Left lobe of liver (tissue), 2 donors: ENCODE measurements around the gene PDZD8. TPM values are rescaled to one million over a fixed set of nuclear protein-coding genes. Genes with fewer than 3 reads are reported as not detected.

Experiments used
- ATAC-seq: fragments of 200-7000 bp; cut with Tn5 transposase; one replicate; pipeline ENCODE4 v1.9.1; 2020; ENCODE audit warnings: mild to moderate bottlenecking, moderate library complexity
- DNase-seq: peaks from one replicate; pipeline ENCODE4 v3.0.0-alpha.2; 2020; ENCODE audit warnings: low spot score
- total RNA-seq: library from RNA; stranded (reverse); gene quantifications from one replicate; pipeline ENCODE4 v1.2.1, GENCODE V29; 2021
- donor health status: DM: no; HTN: no; CAD: no; lungs with moderate emphysema.
- donor health status: DM: no; HTN: yes; CAD: no.

PDZD8 gene, protein sequence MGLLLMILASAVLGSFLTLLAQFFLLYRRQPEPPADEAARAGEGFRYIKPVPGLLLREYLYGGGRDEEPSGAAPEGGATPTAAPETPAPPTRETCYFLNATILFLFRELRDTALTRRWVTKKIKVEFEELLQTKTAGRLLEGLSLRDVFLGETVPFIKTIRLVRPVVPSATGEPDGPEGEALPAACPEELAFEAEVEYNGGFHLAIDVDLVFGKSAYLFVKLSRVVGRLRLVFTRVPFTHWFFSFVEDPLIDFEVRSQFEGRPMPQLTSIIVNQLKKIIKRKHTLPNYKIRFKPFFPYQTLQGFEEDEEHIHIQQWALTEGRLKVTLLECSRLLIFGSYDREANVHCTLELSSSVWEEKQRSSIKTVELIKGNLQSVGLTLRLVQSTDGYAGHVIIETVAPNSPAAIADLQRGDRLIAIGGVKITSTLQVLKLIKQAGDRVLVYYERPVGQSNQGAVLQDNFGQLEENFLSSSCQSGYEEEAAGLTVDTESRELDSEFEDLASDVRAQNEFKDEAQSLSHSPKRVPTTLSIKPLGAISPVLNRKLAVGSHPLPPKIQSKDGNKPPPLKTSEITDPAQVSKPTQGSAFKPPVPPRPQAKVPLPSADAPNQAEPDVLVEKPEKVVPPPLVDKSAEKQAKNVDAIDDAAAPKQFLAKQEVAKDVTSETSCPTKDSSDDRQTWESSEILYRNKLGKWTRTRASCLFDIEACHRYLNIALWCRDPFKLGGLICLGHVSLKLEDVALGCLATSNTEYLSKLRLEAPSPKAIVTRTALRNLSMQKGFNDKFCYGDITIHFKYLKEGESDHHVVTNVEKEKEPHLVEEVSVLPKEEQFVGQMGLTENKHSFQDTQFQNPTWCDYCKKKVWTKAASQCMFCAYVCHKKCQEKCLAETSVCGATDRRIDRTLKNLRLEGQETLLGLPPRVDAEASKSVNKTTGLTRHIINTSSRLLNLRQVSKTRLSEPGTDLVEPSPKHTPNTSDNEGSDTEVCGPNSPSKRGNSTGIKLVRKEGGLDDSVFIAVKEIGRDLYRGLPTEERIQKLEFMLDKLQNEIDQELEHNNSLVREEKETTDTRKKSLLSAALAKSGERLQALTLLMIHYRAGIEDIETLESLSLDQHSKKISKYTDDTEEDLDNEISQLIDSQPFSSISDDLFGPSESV
- 29.6 TPM for total RNA-seq

DNA sequence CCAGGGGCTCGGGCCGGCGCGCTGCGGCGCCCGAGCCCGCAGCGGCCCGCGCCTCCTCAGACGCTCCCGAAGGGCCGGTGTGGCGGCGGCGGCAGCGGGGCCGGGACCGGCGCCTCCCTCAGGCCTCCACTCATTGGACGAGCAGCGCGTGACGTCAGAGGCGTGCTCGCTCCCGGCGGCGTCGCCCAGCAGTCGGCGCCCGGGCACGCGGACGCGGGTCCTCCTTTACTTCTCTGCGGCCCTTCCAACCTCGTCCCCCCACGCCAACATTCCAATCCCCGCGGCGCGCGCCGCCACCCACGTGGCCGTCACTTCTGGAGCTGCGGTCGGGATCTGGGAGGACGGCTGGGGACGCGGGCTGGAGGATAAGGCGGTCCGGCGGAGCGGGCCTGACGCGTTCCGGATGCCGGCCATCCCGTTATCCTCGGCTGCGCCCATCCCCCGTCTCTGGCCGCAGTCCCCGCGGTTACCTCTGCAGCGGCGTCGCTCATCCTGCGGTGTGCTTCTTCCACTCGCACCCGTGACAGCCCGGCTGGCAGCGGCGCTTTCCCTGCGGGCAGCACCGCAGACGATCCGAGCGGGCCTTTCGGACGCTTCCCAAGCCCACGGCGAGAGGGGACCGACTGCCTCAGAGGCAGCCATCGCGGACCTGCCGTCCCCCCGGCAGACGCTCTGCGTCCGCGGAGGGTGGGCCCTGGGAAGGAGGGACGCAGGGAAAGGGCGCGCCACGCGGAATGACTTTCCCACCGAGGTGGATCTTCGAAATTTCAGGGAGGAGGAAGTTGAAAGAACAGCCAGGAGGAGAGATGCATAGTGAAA is at the start of gene PDZD8:
Gene PDZD8 (minus strand): TSS at position 81 of the 819 bp plus-strand sequence. CDS start 213 bp downstream, outside the sequence.
- DNase-seq (peak; percentile 96), ATAC-seq (peak; percentile 85)

DNA sequence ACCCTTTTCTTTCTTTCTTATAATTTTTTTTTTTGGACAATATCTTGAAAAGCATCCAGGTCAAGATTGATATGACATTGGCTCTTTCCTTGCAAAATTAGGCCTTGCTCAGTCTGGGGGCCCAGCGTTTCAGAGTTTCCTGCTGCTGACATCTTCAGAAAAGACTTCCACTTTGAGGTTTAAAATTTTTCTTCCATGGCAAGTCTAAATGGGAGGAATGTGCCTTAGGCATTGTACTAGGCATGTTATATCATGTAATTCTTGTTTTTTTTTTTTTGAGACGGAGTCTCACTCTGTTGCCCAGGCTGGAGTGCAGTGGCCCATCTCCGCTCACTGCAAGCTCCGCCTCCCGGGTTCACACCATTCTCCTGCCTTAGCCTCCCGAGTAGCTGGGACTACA is 48.9 kb upstream of the PDZD8 start:
- ATAC-seq, result no peak

DNA sequence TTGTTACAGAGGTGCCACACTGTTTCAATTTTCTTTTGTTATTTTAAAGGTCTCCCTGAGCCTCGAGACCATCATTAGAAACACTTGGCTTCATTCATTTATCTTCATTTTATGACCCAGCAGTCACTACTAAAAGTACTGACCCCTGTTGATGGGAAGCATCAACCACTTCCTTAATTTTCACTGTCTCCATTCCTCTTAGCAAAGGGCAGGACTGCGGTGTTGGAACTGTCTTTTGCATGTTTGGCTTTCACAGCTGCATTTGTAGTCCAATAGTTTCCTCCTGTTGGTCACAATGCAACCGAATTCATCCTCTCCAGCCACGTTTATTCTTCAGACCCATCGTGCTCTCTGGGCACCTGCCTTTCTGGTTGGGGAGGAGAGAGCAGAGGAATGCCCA is 46.7 kb upstream of the PDZD8 start:
- DNase-seq (no peak), ATAC-seq (no peak)

More for the DNA sequence above, 48.9 kb upstream of the PDZD8 start:
- DNase-seq, result no peak

DNA sequence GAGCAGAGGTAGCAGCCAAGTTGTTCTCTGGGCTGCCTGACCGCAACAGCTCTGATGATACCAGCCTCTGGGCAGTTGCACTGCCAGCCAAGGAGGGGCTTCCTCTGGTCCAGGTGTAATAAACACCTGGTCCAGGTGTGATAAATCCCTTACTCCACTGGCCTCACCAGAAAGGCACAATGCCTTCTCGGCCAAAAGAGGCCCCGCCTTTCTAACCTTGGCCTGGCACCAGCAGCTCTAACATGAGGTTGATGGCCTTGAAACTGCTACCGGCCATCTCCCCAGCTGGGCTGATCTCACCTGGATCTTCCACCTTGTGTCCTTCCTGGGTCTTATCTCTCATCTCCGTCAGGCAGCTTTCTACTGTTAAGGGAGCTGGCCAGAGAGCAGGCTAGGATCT is 45.5 kb upstream of the PDZD8 start:
- ATAC-seq, result no peak
- no peak for DNase-seq

DNA sequence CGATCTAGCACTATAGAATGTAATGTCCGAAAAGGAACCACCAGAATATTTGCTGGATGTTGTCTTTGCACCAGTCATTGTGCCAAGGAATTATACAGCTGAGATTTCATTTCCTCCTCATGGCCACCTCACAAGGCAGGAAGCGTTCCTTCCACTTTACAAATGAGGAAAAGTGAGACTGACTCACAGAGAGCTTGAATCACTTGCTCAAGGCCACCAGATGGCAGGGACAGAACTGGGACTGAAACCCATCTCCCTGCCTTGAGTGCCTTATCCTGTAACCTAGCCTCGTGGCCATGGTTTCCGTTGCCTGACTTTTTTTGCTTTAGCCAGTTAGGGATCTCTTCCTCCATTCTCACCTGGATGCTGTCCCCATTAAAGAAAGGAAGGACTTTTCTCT is 44.7 kb upstream of the PDZD8 start:
- DNase-seq (no peak), ATAC-seq (no peak)

DNA sequence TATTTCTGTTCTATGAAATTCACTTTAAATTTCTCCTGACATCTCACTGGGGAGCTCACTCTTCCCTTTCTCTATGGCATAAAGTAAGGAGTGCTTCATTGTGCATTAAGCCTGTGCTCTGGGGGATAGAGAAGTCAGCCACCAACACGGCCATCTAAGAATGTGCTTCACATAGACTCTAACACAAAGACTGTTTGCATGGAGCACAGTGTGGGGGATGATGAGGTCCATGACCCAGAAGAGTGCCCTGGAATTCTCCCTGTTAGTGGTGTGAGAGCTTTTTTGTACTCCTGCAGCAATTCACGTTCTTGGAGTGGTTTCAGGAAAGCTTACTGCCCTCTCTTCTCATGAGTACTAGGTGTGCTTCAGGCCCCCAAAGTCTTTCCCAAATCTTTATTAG is 43.9 kb upstream of the PDZD8 start:
- no peak for ATAC-seq
- no peak for DNase-seq

DNA sequence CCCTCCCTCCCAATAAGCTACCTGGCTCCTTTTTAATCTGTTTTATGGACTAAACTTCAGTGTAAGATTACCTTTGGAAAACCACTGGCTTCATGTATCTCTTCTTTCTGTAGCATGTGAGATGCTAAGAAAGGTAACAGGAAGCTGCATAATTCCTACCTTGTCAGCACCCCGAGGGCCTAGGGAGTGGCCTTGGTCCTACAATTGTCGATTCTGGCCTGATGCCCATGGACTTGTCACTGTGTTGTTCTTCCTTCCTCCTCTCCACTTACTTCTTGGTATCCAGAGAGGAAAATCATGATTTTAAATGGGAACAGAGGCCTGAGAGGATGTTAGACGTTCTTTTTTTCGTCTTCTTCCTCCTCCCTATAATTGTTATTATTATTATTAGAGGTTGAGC is 42.9 kb upstream of the PDZD8 start:
- DNase-seq (no peak), ATAC-seq (no peak)

DNA sequence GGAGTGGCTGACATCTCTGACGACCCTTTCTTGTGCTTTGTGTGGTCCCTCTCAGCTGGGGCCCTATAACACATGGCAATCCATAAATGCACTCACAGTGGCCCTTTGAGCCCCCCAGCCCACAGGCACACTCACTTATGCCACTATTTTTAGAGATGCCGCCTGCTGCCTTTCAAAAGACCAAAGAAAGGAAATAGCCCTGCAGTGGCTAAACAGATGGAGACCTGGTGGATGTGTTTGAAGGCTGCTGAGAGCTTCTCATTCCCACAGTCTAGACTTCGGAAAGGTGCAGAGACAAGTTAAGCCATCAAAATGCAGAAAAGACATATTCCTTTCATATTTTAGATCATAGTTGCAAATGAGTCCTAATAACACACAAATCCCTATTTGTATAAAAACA is 42.0 kb upstream of the PDZD8 start:
- DNase-seq (no peak), ATAC-seq (no peak)

DNA sequence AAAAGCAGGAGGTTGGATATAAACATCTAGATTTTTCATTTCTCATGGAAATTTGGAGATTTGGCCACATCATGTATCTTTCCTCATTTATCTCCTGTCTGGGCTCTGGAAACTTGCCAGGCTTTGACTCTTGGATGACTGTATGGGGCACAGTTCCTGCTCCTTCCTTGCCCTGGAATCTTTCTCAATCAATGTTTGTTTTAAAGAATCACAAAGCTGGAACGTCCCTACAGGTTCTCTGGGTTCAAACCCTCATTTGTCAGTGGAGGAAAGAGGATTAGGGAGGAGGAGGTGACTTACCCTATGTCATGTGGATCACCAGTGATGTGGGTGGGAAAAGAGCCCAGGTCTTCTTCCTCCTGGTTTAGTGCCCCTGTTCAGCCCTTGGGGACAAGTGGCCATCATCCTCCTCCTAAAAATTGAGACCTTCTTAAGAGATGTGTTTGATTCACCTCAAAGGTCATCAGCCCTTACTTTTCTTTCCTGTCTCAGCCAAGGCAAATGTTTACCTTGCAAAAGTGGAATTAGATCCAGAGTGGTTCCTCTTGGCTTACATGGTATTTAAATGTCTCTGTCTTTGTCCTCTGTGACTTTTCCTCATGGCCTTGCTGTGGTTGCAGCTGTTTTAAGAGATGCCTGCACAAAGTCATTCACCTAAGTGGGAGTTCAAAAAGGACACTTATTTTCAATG is 38.8 kb upstream of the PDZD8 start:
- ATAC-seq, result peak; percentile 88
- DNase-seq, result peak; percentile 70

DNA sequence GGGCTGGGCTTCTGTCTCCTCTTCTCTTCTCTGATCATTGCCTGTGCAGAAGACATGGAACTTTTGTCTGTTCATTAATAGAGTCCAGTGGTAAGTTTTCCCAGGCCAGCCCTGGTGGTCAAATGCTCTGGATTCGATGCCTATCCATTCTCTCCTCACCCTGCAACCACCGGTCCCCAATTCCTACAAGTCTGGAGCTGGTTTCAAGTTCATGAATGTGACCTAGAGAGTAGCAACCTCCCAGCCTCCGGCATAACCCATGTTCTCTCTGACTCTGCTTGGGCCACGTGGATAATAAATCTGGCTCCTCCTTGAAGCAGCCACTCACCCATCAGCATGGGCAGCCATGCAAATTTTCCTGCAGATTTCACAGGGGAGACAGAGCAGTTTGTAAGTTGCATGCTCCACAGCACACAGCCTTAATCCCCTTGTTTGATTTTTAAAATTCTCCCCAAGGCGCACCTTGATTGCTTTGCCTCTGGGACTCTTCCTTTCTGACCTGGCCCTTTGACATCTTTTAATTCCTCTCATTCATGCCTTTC is 37.3 kb upstream of the PDZD8 start:
- ATAC-seq (no peak), DNase-seq (no peak)

DNA sequence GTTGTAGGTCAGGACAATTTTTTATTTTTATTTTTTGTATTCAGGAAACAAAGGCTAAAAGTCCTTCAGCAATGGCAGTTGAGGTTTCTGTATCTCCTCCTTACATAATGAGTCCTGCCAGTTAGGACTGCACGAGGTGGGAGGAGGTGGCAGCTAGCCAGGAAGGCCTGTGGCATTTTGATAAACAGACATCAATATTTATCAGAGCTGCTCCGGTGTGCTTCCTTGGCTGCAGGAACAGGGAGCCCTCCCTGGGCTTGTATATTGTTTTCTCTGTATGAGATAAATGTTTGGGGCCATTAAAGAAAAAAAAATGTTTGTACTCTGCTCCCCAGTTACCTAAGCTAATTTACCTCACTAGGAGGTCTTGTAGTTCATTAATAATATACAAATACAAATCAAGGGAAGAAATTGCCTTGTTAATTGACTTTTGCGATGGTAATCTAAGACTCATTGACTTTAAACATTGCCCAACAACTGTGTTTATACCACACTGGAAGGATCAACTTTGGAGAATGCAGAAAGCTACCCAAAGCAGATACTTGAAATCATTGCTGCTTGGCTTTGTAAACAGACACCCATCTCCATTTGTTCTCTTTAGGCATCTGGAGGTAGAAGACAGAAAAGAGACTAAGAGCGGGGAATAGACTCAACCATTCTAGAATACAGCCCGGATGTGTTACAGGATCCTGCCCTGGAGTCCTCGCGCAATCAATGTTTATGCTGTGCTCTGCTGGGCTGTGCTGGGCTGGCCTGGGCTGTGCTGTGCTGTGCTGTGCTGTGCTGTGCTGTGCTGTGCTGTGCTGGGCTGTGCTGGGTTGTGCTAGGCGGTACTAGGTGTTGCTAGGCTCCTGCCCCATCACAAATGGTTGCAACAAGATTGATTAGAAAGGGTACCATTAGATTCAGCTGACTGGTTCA is 36.5 kb upstream of the PDZD8 start:
- DNase-seq, result peak; percentile 54
- ATAC-seq, result peak; percentile 56

DNA sequence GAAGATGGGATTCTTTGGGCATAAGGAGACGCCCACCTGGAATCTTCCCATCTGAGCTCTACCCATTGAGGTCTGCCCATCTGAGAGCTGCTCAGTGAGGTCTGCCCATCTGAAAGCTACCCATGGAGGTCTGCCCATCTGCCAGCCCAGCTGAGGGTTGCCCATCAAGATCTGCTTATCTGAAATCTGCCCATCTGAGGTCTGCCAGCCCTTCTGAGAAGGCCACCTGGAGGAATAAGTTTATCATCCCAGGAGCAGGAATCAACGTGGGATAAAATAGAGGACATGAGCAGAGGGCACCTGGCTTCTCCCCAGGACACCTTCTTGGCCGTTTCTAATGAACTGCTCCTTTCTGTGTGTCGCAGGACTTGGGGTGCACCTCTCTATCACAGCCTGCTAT is 35.3 kb upstream of the PDZD8 start:
- no peak for DNase-seq
- ATAC-seq, result no peak

DNA sequence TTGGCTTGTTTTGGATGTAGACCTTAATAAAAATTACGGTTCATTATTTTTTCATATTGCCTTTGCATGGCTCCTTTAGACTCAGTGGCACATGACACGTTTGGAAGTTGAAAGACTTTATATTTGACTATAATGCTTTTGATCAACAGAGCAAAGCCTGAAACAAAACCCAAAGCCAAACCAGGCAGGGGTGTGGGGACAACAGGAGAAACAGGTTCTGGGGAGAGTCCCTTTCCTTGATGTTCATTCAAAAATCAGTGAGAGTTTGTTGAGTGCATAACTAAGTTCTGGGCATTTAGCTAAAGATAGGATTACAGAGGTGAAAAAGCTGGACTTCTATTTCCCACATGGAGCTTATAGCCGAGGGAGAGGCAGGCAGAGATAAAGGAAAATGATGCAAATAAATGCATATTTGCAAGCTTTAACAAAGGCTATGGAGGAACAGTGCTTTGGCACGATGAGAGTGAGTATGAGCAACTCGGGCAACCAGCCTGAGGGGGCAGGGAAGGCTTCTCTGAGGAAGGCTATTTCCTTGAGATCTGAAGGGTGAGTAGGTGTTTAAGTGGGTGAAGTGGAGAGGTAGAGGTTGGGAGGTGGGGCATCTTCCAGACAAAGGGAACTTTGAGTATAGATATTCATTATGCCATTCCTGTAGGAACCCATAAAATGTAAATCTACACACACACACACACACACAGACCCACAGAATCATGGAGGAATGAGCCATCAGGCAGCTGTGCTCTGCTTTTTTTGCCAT is 34.5 kb upstream of the PDZD8 start:
- ATAC-seq (no peak), DNase-seq (no peak)

DNA sequence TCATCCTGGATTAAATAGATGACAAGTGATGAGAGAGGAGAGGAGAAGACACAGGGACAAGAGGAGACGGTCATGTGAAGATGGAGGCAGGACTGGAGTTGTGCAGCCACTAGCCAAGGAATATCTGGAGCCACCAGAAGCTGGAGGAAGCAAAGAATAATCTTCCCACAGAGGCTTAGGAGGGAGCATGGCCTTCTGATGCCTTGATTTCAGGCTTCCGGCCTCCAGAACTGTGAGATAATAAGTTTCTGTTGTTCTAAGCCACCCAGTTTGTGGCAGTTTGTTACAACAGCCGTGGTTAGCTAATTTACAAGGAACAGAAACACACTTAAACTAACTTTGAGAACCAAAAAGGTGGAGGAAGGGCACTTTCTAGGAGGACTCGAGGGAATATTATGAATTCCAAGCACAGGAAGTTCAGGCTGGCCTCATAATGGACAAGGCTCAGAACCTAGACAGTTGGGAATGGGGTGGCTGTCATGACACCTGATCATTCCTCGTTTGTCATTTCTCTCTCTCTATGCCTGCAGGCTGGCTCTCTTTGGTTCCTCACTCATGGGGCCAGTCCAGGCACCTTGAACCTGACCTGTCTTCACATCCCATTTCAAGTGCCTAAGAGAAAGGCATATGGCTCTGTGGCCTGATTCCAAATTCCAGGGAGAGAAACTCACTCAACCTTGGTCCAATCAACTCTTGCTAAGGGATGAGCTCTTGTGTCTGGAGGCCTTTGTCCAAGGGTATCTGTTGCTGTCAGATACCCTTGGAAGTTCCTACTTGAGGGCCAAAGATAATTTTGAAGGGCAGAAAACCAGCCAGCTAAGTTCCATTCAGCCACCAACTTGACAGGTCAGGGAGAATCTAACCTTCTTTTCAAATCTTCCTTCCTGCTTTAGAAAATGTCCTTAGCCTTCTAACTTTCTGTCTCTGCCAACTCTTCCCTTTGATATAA is 33.5 kb upstream of the PDZD8 start:
- ATAC-seq, result no peak
- no peak for DNase-seq

DNA sequence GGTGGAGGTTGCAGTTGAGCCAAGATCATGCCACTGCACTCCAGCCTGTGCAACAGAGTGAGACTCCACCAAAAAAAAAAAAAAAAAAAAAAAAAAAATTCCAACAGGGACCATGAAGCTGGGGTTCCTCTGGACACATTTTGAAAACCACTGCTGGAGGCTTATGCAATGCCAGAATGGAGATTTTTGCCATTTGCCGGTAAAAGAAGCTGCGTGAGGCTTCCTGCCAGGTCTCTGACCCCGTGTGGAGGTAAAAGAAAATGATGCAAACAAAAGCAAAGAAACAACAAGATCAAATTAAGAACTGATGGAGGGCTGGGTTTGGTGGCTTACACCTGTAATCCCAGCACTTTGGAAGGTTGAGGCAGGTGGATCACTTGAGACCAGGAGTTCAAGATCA is 30.5 kb upstream of the PDZD8 start:
- peak; percentile 59 for DNase-seq
- peak; percentile 41 for ATAC-seq

DNA sequence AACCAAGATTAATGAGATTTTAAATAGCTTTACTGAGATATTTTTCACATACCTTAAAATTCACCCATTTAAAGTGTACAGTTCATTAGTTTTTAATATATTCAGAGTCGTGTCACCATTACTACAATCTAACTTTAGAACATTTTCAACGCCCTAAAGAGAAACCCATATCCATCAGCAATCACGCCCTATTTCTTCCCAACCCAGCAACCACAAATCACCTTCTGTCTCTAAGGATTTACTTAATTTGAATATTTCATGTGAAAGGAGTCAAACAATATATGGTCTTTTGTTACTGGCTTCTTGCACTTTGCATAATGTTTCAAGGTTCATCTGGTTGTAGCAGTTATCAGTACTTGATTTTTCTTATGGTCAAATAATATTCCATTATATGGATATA is 25.1 kb upstream of the PDZD8 start:
- no peak for DNase-seq
- no peak for ATAC-seq
